ENCODE measurements around the gene NT5DC4. TPM values are rescaled to one million over a fixed set of nuclear protein-coding genes. Genes with fewer than 3 reads are reported as not detected.

The NT5DC4 gene
- total and polyA plus RNA-seq, 12 donors = 0.22 to 0.56 (median 0.24) TPM; not detected in 9

DNA sequence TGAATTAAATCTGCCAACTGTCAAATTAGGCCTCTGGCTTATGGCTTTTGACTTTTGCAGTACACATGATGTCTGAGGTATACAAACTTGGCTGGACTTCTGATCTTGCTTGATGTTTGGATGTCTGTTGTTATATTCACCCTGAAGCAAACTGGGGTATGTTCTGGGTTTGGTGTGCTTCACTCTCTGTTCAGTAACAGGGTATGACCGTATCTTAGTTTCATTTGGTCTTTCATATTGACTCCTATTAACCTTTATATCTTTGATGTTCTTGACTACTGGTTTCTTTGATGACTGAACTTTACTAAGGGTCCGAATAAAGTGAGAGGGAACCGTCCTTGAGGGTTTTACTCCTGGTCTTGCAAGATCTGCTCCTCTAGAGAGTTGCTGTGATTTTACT is 35.4 kb downstream of the NT5DC4 start:
- H3K4me3 ChIP-seq = no peak overlapping the region
- intact Hi-C loops (cut with DNase I) = loop anchor here in 1 of 2 donors (10.0 kb wide), 1 partner anchor 179 kb away; no protein-coding TSS in a partner anchor
- no peaks in the 10 kb centered on the region for H3K9me3 ChIP-seq (replicated peaks in 1 of 3)
- no peak for DNase-seq
- TF ChIP-seq CTCF (IDR thresholded peaks at IDR 0.05) (no peak), POLR2A (IDR thresholded peaks at IDR 0.05) (no peak)
- no peaks in the 10 kb centered on the region for H3K27me3 ChIP-seq
- no peak overlapping the region for H3K27ac ChIP-seq
- H3K4me1 ChIP-seq (replicated peaks in 1 of 2) = no peaks in the 10 kb centered on the region
- H3K36me3 ChIP-seq (replicated peaks in 1 of 2) = no peaks in the 10 kb centered on the region
- WGBS, 4 donors = 91 to 94% (median 93%) methylated on average over 3 of the region's 3 CpGs

GRCh38 chr2:112757265-112757664 is 36.4 kb downstream of the NT5DC4 start:
- H3K4me1 ChIP-seq (replicated peaks in 1 of 2) = no peaks in the 10 kb centered on the region
- no peak overlapping the region for H3K4me3 ChIP-seq
- no peak for DNase-seq
- intact Hi-C loops (cut with DNase I) = loop anchor here in 1 of 2 donors (10.0 kb wide), 1 partner anchor 178 kb away; no protein-coding TSS in a partner anchor
- WGBS, 4 donors = 93 to 98% (median 94%) methylated on average over 3 of the region's 3 CpGs
- TF ChIP-seq CTCF (IDR thresholded peaks at IDR 0.05) = no peak
- TF ChIP-seq POLR2A (IDR thresholded peaks at IDR 0.05) = no peak
- no peak overlapping the region for H3K27ac ChIP-seq
- no peaks in the 10 kb centered on the region for H3K36me3 ChIP-seq (replicated peaks in 1 of 2)
- H3K27me3 ChIP-seq = no peaks in the 10 kb centered on the region
- no peaks in the 10 kb centered on the region for H3K9me3 ChIP-seq (replicated peaks in 1 of 3)

DNA sequence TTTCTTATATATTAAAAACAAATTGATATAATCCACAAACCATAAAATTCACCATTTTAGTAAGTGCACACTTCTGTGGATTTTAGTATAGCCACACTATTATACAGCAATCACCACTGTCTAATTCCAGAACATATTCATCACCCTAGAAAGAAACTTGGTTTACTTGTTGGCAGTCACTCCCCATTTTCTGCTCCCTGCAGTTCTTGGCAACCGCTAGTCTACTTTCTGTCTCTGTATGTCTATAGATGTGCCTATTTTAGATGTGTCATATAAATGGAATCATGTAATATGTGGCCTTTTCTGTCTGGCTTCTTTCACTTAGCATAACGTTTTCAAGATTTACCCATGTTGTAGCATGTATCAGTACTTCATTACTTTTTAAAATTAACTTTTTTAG is 37.9 kb downstream of the NT5DC4 start:
- intact Hi-C loops (cut with DNase I) = loop anchor here in 1 of 2 donors (10.0 kb wide), 1 partner anchor 176 kb away; no protein-coding TSS in a partner anchor
- no peaks in the 10 kb centered on the region for H3K4me1 ChIP-seq (replicated peaks in 1 of 2)
- no peaks in the 10 kb centered on the region for H3K36me3 ChIP-seq (replicated peaks in 1 of 2)
- no peak for DNase-seq
- no peak overlapping the region for H3K4me3 ChIP-seq
- H3K27me3 ChIP-seq = no peaks in the 10 kb centered on the region
- no peaks in the 10 kb centered on the region for H3K9me3 ChIP-seq (replicated peaks in 1 of 3)
- WGBS, 4 donors = 80 to 90% (median 81%) methylated on average over 2 of the region's 2 CpGs
- TF ChIP-seq CTCF (IDR thresholded peaks at IDR 0.05) (no peak), POLR2A (IDR thresholded peaks at IDR 0.05) (no peak)
- H3K27ac ChIP-seq = no peak overlapping the region

- no peaks in the 10 kb centered on the region for H3K36me3 ChIP-seq (replicated peaks in 1 of 2)
- H3K4me1 ChIP-seq (replicated peaks in 1 of 2) = peaks cover 6 to 8% of the 10 kb centered on the region in 2 donors
- TF ChIP-seq CTCF (IDR thresholded peaks at IDR 0.05) (no peak), POLR2A (IDR thresholded peaks at IDR 0.05) (no peak)
- H3K27ac ChIP-seq = no peak overlapping the region
- no peaks in the 10 kb centered on the region for H3K9me3 ChIP-seq (replicated peaks in 1 of 3)
- 86 to 95% (median 94%) methylated on average over 1 of the region's 1 CpG for WGBS, 4 donors
- H3K27me3 ChIP-seq = no peaks in the 10 kb centered on the region
- H3K4me3 ChIP-seq = no peak overlapping the region
- intact Hi-C loops (cut with DNase I) = no loop called here
- DNase-seq = no peak
Measured at GRCh38 chr2:112760149-112760548, 39.3 kb downstream of the NT5DC4 start.
